Coronary artery (tissue), 2 donors: ENCODE measurements around the gene SLC8A2.

Experiments used
- DNase-seq: peaks from one replicate; pipeline ENCODE4 v3.0.0-alpha.2; 2017; ENCODE audit warnings: low spot score
- H3K27ac ChIP-seq, 2 donors: fragments of 200-600 bp; sonication (generic); one replicate each; pipeline ENCODE4 v1.5.1; 2016 to 2019
- H3K4me3 ChIP-seq: fragments of 200-600 bp; sonication (generic); 2 replicates; pipeline ENCODE4 v1.5.1; 2016; ENCODE audit warnings: mild to moderate bottlenecking, moderate library complexity
- TF ChIP-seq, protein P1 (sequence below): fragments of 200-600 bp; sonication (generic); IDR thresholded peaks from one replicate; pipeline ENCODE4 v1.5.1; 2019; ENCODE audit warnings: antibody characterized with exemption

SLC8A2 gene

DNA sequence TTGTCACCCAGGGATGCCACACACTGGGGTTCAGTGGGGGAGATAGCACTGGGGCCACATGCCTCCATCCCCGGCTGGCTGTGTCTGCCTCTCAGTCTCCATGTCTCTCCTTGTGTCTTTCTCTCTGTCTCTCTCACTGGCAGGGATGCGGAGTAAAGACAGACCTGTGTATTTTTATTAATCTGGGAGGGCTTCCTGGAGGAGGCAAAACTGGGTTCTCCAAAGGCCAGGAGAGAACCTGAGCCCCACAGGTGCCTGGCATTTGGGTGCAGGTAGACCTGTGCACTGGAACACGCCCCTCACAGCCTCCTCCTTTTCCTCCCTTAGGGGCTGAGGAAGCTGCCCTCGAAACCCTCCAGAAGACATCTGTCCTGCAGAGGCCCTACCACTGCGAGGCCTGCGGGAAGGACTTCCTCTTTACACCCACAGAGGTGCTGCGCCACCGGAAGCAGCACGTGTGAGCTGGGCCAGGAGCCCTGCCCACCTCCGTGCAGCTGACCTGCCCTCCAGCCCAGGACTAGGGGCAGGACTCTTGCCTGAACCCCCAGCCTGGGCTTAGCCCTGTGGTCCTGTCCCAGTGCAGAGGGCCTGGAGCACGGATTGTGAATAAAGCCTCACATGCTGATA lies 89.9 kb downstream of the SLC8A2 start:
- TF ChIP-seq, protein P1, sequence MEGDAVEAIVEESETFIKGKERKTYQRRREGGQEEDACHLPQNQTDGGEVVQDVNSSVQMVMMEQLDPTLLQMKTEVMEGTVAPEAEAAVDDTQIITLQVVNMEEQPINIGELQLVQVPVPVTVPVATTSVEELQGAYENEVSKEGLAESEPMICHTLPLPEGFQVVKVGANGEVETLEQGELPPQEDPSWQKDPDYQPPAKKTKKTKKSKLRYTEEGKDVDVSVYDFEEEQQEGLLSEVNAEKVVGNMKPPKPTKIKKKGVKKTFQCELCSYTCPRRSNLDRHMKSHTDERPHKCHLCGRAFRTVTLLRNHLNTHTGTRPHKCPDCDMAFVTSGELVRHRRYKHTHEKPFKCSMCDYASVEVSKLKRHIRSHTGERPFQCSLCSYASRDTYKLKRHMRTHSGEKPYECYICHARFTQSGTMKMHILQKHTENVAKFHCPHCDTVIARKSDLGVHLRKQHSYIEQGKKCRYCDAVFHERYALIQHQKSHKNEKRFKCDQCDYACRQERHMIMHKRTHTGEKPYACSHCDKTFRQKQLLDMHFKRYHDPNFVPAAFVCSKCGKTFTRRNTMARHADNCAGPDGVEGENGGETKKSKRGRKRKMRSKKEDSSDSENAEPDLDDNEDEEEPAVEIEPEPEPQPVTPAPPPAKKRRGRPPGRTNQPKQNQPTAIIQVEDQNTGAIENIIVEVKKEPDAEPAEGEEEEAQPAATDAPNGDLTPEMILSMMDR = no peak
- Histone ChIP-seq H3K27ac (no peak overlapping the region), H3K4me3 (no peak overlapping the region)
- DNase-seq = no peak

DNA sequence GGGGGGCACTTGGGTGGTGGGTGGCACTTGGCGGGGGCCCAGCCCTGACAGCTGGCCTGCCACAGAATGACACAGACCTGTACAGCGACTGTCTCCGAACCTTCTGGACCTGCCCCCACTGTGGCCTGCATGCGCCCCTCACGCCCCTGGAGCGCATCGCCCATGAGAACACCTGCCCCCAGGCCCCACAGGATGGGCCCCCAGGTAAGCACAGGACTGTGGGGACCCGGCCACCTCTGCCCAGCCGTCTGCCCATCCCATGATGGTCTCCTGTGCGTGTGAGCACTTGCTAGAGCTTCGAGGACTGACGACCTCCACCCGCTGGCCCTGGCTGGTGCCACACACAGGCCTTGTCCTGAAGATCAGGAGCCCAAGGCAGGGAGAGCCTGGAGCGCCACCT lies 90.6 kb downstream of the SLC8A2 start:
- Histone ChIP-seq H3K27ac (no peak overlapping the region), H3K4me3 (no peak overlapping the region)
- DNase-seq = no peak
- TF ChIP-seq, protein P1 = no peak

DNA sequence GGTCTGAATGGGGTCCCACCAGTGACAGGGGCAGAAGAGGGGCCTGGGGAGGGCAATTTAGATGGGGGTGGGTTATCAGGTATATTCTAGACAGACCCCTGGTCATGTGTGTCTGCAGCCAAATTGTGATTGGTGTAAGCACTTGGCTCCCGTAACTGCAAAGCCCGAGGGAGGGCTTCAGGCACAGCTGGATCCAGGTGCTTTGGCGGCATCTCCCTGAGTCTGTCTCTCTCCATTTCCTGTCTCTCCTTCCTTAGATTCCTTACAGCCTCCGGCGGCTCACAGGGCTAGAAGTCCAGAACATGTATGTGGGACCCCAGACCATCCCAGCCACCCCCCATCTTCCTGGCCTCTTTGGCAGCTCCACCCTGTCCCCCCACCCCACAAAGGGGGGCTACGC lies 91.1 kb downstream of the SLC8A2 start:
- no peak overlapping the region for H3K4me3 ChIP-seq
- TF ChIP-seq, protein P1 = no peak
- H3K27ac ChIP-seq = no peak overlapping the region
- DNase-seq = no peak

DNA sequence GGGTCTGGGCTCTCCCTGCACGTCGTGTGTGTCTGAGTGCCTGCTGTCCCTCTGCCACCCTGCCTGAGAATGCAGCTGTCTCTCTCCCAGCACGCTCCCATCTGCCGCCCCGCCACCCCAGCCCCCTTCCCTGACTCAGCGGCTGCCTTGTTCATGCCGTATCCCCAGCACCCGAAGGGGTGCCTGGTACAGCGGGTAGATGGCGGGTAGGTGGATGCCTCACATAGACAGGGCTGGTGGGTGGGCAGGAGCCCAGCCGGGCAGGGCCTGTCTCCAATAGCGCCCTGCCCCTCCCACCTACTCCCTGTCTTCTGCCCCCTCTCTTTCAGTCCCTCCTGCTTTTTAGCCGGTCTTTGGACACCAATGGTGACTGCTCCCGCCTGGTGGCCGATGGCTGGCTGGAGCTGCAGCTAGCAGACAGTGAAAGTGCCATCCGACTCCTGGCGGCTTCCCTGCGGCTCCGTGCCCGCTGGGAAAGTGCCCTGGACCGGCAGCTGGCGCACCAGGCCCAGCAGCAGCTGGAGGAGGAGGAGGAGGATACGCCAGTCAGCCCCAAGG lies 92.2 kb downstream of the SLC8A2 start:
- TF ChIP-seq, protein P1 = no peak
- Histone ChIP-seq H3K27ac (no peak overlapping the region), H3K4me3 (no peak overlapping the region)
- no peak for DNase-seq

DNA sequence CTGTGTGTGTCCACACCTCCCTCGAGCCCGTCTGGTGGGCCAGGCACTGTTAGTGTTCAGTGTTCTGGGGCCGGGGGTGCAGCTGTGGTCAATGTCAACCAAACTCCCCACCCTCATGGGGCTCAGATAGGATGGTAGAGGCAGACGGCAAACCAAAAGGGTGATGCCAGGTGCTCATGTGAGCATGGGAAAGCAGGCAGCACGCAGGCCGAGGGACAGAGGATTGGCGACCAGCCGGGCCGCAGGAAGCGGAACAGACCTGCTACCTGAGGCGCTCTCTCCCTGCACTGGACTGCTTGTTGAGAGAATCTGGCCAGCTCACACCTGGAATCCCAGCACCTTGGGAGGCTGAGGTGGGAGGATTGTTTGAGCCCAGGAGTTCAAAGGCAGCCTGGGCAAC lies 93.4 kb downstream of the SLC8A2 start:
- DNase-seq = no peak
- Histone ChIP-seq H3K27ac (no peak overlapping the region), H3K4me3 (no peak overlapping the region)
- TF ChIP-seq, protein P1 = no peak
